ENCODE data around the gene SHB. TPM values are rescaled to one million over a fixed set of nuclear protein-coding genes. Genes with fewer than 3 reads are reported as not detected.

SHB gene
- total RNA-seq, 1 experiment from 2014 or later, result 7.6 TPM

DNA sequence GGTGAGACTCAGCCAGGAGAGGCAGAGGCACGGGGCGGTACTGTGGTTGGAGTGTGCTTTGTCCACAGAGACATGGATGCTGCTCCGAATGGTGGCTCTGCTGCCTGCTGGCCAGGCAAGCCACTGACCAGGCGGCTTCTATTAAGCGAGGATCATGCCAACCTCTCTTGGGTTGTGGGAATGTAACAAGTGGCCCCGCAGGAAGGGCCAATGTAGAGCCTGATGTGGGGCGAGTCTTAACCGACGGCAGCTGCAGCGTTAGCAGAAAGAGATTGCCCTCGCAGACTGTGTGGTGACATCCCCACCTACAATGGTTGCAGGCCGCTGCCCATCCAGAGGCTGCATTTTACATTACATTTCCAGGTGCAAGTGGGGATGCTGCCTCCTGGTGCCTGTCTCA lies 118.5 kb downstream of the SHB start:
- Mint-ChIP-seq H3K4me3 (ENCODE audit: low read depth, unreplicated experiment) (no peak overlapping the region), H3K27ac (ENCODE audit: unreplicated experiment) (no peak overlapping the region), H3K4me1 (ENCODE audit: low read depth, unreplicated experiment) (peaks cover 34% of the 10 kb centered on the region), H3K36me3 (ENCODE audit: insufficient read depth, unreplicated experiment) (peaks cover 31% of the 10 kb centered on the region), H3K27me3 (ENCODE audit: unreplicated experiment) (no peaks in the 10 kb centered on the region), H3K9me3 (ENCODE audit: low read depth, unreplicated experiment) (no peaks in the 10 kb centered on the region)
- no TSS peak for BruUV-seq (replicated peaks)
- intact Hi-C loops (cut with micrococcal nuclease; ENCODE audit: unreplicated experiment), result no loop called here
- CTCF ChIA-PET, result no interaction called here
- DNase-seq, result no peak
- TF ChIP-seq, protein P1, sequence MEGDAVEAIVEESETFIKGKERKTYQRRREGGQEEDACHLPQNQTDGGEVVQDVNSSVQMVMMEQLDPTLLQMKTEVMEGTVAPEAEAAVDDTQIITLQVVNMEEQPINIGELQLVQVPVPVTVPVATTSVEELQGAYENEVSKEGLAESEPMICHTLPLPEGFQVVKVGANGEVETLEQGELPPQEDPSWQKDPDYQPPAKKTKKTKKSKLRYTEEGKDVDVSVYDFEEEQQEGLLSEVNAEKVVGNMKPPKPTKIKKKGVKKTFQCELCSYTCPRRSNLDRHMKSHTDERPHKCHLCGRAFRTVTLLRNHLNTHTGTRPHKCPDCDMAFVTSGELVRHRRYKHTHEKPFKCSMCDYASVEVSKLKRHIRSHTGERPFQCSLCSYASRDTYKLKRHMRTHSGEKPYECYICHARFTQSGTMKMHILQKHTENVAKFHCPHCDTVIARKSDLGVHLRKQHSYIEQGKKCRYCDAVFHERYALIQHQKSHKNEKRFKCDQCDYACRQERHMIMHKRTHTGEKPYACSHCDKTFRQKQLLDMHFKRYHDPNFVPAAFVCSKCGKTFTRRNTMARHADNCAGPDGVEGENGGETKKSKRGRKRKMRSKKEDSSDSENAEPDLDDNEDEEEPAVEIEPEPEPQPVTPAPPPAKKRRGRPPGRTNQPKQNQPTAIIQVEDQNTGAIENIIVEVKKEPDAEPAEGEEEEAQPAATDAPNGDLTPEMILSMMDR (IDR thresholded peaks at IDR 0.05; ENCODE audit: unreplicated experiment), result no peak

DNA sequence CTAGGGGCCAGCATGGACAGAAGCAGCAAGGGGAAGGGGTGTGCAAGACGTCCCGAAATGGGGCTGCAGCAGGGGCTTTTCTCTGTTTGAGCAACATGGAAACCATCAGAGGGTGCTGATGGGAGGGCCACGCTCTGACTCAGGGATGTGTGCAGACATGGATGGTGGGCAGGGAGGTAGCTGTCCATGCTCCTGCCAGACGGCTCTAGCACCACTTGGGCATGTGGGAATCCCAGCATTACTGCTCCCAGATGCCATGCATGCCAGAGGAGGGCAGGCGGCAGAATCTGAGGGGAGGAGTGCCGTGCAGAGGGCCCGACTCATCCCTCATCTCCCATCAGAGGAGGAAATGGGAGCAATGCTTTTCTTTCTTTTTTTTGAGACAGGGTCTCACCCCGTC lies 119.5 kb downstream of the SHB start:
- no peak overlapping the region for H3K27ac Mint-ChIP-seq (ENCODE audit: unreplicated experiment)
- no TSS peak for BruUV-seq (replicated peaks)
- H3K4me3 Mint-ChIP-seq (ENCODE audit: low read depth, unreplicated experiment), result no peak overlapping the region

DNA sequence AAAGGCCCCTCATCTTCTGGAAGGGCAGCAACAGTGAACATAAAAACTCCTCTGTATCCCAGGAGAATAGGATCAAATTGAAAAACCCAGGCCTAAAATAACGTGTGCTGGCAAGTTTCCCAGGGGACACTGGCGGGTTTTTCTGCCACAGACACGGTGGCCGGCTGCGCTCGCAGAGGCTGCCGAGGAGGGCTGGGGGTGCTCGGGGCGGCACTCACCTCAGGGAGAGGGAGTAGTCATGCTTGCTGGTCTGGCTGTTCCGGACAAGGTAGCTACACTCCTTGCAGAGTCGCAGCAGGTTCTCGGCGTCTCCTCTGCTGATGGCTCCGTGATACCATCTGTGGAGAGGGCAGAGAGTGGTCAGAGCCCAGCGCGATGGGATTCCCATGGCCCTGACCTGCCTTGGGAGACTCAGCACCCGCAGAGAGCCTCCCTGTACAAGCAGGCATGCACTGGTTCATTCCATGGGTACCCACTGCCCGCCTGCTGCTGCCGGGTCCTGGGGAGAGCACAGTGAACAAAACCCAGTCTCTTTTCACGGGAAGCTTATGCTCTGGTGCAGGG lies 120.5 kb downstream of the SHB start:
- Mint-ChIP-seq H3K4me1 (ENCODE audit: low read depth, unreplicated experiment) (peaks cover 24% of the 10 kb centered on the region), H3K27me3 (ENCODE audit: unreplicated experiment) (no peaks in the 10 kb centered on the region), H3K27ac (ENCODE audit: unreplicated experiment) (no peak overlapping the region), H3K4me3 (ENCODE audit: low read depth, unreplicated experiment) (no peak overlapping the region), H3K9me3 (ENCODE audit: low read depth, unreplicated experiment) (no peaks in the 10 kb centered on the region), H3K36me3 (ENCODE audit: insufficient read depth, unreplicated experiment) (peaks cover 35% of the 10 kb centered on the region)
- no TSS peak for BruUV-seq (replicated peaks)
- TF ChIP-seq, protein P1 (IDR thresholded peaks at IDR 0.05; ENCODE audit: unreplicated experiment), result no peak
- no peak for DNase-seq
- CTCF ChIA-PET, result no interaction called here
- intact Hi-C loops (cut with micrococcal nuclease; ENCODE audit: unreplicated experiment), result no loop called here

More for the DNA sequence above, 119.5 kb downstream of the SHB start:
- Mint-ChIP-seq H3K4me1 (ENCODE audit: low read depth, unreplicated experiment) (peaks cover 29% of the 10 kb centered on the region), H3K36me3 (ENCODE audit: insufficient read depth, unreplicated experiment) (peaks cover 31% of the 10 kb centered on the region), H3K9me3 (ENCODE audit: low read depth, unreplicated experiment) (no peaks in the 10 kb centered on the region), H3K27me3 (ENCODE audit: unreplicated experiment) (no peaks in the 10 kb centered on the region)
- TF ChIP-seq, protein P1 (IDR thresholded peaks at IDR 0.05; ENCODE audit: unreplicated experiment), result no peak
- CTCF ChIA-PET, result no interaction called here
- intact Hi-C loops (cut with micrococcal nuclease; ENCODE audit: unreplicated experiment), result no loop called here
- DNase-seq, result no peak

DNA sequence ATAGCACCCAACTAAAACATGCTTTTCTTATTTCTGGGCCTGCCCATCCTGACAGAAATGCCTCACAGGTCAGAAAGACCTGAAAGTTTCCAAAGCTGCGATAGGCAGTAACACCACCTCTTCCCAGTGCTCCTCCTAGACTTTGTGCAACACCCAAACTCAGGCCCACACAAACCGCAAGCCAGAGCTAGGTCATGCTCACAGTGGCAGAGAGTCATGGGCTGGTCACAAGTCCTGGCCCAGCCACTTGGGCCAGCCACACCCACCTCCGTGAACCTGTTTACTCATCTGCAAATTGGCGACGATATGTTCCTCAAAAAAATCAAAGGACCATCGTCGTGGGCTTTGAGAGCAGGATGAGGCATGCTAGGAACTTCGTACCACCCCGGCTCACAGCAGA lies 121.0 kb downstream of the SHB start:
- no peak overlapping the region for H3K27ac Mint-ChIP-seq (ENCODE audit: unreplicated experiment)
- no peaks in the 10 kb centered on the region for H3K27me3 Mint-ChIP-seq (ENCODE audit: unreplicated experiment)
- CTCF ChIA-PET, result no interaction called here
- no peaks in the 10 kb centered on the region for H3K9me3 Mint-ChIP-seq (ENCODE audit: low read depth, unreplicated experiment)
- intact Hi-C loops (cut with micrococcal nuclease; ENCODE audit: unreplicated experiment), result no loop called here
- H3K4me3 Mint-ChIP-seq (ENCODE audit: low read depth, unreplicated experiment), result no peak overlapping the region
- no peak for DNase-seq
- BruUV-seq (replicated peaks), result no TSS peak
- TF ChIP-seq, protein P1 (IDR thresholded peaks at IDR 0.05; ENCODE audit: unreplicated experiment), result no peak
- peaks cover 24% of the 10 kb centered on the region for H3K4me1 Mint-ChIP-seq (ENCODE audit: low read depth, unreplicated experiment)
- H3K36me3 Mint-ChIP-seq (ENCODE audit: insufficient read depth, unreplicated experiment), result peaks cover 35% of the 10 kb centered on the region
